Cardiac septum (tissue), 1 donor: ENCODE data around the gene SKIC3. TPM values are rescaled to one million over a fixed set of nuclear protein-coding genes. Genes with fewer than 3 reads are reported as not detected.

ENCODE experiments used
- DNase-seq: peaks from one replicate; pipeline ENCODE4 v3.0.0-alpha.2; 2020; ENCODE audit warnings: low spot score
- intact Hi-C: fragments of 100-400 bp; cut with DNase I; formaldehyde crosslinking; loops from one replicate; pipeline ENCODE4 v1.14.0; 2022
- total RNA-seq: library from RNA; stranded (reverse); fragmentation: NEBNext Ultra II Directional; extraction: Animal tissue kit (Norgen Biotek cat#: 25700); gene quantifications from one replicate; pipeline ENCODE4 v1.2.1, GENCODE V29; 2021
- donor health status: DM: no; HTN: no; CAD: no.

SKIC3 gene
- total RNA-seq, 1 donor from 2014 or later: 70.7 TPM

- intact Hi-C loops: no loop called here
Measured at GRCh38 chr5:95533761-95534160, 21.0 kb downstream of the SKIC3 start.

GRCh38 chr5:95533106-95533505 is 21.7 kb downstream of the SKIC3 start:
- intact Hi-C loops: no loop called here

More at GRCh38 chr5:95533761-95534160, 21.0 kb downstream of the SKIC3 start:
- DNase-seq: no peak

GRCh38 chr5:95532415-95532814 is 22.4 kb downstream of the SKIC3 start:
- intact Hi-C loops: no loop called here
- no peak for DNase-seq

More at GRCh38 chr5:95533106-95533505, 21.7 kb downstream of the SKIC3 start:
- DNase-seq: no peak

GRCh38 chr5:95531491-95531890 is 23.3 kb downstream of the SKIC3 start:
- intact Hi-C loops: no loop called here
- no peak for DNase-seq

- intact Hi-C loops: no loop called here
- no peak for DNase-seq
Measured at GRCh38 chr5:95530416-95530815, 24.4 kb downstream of the SKIC3 start.

GRCh38 chr5:95528565-95528964 is 26.2 kb downstream of the SKIC3 start:
- no peak for DNase-seq
- intact Hi-C loops: no loop called here

- no peak for DNase-seq
- intact Hi-C loops: no loop called here
Measured at GRCh38 chr5:95526871-95527270, 27.9 kb downstream of the SKIC3 start.

GRCh38 chr5:95524423-95524822 is 30.4 kb downstream of the SKIC3 start:
- intact Hi-C loops: no loop called here
- DNase-seq: no peak

GRCh38 chr5:95520206-95520605 is 34.6 kb downstream of the SKIC3 start:
- DNase-seq: no peak
- intact Hi-C loops: no loop called here

GRCh38 chr5:95519681-95520080 is 35.1 kb downstream of the SKIC3 start:
- intact Hi-C loops: no loop called here
- no peak for DNase-seq

- DNase-seq: no peak
- intact Hi-C loops: no loop called here
Measured at GRCh38 chr5:95519151-95519550, 35.6 kb downstream of the SKIC3 start.

GRCh38 chr5:95518417-95518816 is 36.4 kb downstream of the SKIC3 start:
- intact Hi-C loops: no loop called here
- DNase-seq: no peak

- no peak for DNase-seq
- intact Hi-C loops: no loop called here
Measured at GRCh38 chr5:95511606-95512005, 43.2 kb downstream of the SKIC3 start.

- no peak for DNase-seq
- intact Hi-C loops: no loop called here
Measured at GRCh38 chr5:95508550-95508949, 46.2 kb downstream of the SKIC3 start.

Other genes starting within 250 kb of the SKIC3 start
- not detected for gene FAM81B, start 163.6 kb downstream of the SKIC3 start, total RNA-seq
- gene ARSK, start 124 bp upstream of the SKIC3 start, total RNA-seq: 2.2 TPM
- not detected for gene GPR150, start 65.1 kb upstream of the SKIC3 start, total RNA-seq
- gene RFESD, start 91.8 kb upstream of the SKIC3 start, total RNA-seq: 2.7 TPM
- gene SPATA9, start 128.0 kb upstream of the SKIC3 start, total RNA-seq: not detected
- 79.0 TPM for gene RHOBTB3, start 176.4 kb upstream of the SKIC3 start, total RNA-seq